GM19455 (cell line): ENCODE data around the gene RILPL1.
"Not testable (repeated sequence)": the region's sequence is repeated elsewhere in the genome, so short reads cannot be mapped to it uniquely, and the experiment has no call there.

Experiments
- ATAC-seq: cut with Tn5 transposase; IDR thresholded peaks from one replicate; pipeline ENCODE4 v1.9.1; 2021; ENCODE audit not compliant: unreplicated experiment

RILPL1 gene

GRCh38 chr12:123530668-123531067, 2.9 kb downstream of the RILPL1 start:
- no peak for ATAC-seq

- ATAC-seq = no peak
Observed at GRCh38 chr12:123529686-123530085, 3.8 kb downstream of the RILPL1 start.

GRCh38 chr12:123528858-123529257, 4.7 kb downstream of the RILPL1 start:
- no peak for ATAC-seq

- no peak for ATAC-seq
Observed at GRCh38 chr12:123526542-123527080, 6.9 kb downstream of the RILPL1 start.

- no peak for ATAC-seq
Observed at GRCh38 chr12:123524378-123524777, 9.1 kb downstream of the RILPL1 start.

GRCh38 chr12:123523518-123523917, 10.0 kb downstream of the RILPL1 start:
- no peak for ATAC-seq

- ATAC-seq = no peak
Observed at GRCh38 chr12:123522164-123522563, 11.4 kb downstream of the RILPL1 start.

- no peak for ATAC-seq
Observed at GRCh38 chr12:123520567-123521474, 12.7 kb downstream of the RILPL1 start.

- ATAC-seq = no peak
Observed at GRCh38 chr12:123519141-123520001, 14.1 kb downstream of the RILPL1 start.

GRCh38 chr12:123516216-123516780, 17.2 kb downstream of the RILPL1 start:
- ATAC-seq = no peak

- not testable (repeated sequence) for ATAC-seq
Observed at GRCh38 chr12:123514582-123515221, 18.8 kb downstream of the RILPL1 start.

- ATAC-seq = no peak
Observed at GRCh38 chr12:123513805-123514204, 19.7 kb downstream of the RILPL1 start.

- ATAC-seq = no peak
Observed at GRCh38 chr12:123512838-123513665, 20.5 kb downstream of the RILPL1 start.

- no peak for ATAC-seq
Observed at GRCh38 chr12:123506843-123507236, 26.7 kb downstream of the RILPL1 start.

GRCh38 chr12:123506059-123506842, 27.3 kb downstream of the RILPL1 start:
- no peak for ATAC-seq

GRCh38 chr12:123502163-123502704, 31.3 kb downstream of the RILPL1 start:
- ATAC-seq = no peak

- ATAC-seq = no peak
Observed at GRCh38 chr12:123499332-123499731, 34.2 kb downstream of the RILPL1 start.

GRCh38 chr12:123498126-123498825, 35.2 kb downstream of the RILPL1 start:
- no peak for ATAC-seq
